ENCODE measurements around the gene HELT.

HELT gene

DNA sequence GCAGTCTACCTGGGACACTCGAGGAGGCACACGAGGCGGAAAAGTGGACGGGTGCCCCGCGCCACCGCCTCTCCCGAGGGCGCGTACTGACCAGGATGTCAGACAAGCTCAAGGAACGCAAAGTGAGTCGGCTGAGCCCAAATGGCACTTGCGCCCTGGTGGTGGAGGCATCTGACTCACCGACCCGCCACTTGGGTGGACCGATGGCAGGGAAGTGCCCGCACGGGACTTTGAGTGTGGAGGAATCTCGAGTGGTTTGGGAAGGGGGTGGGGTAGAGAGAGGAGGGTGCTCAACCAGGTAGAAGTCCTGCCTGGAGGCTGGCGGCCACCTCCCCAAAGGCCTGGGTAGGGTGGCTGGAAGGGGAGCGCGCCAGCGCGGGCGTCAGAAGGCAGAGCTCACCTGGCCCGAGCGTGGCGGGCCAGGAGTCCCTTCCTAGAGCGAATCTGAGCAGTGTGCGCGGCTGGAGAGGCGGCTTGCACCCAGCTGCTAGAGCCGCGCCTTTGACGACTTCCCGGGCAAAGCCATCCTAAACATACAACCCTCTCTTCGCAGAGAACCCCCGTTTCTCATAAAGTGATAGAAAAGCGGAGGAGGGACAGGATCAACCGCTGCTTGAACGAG lies 655 bp downstream of the HELT start:
- Histone ChIP-seq H3K27ac (ENCODE audit: extremely low read depth, low read depth, low read length) (peak overlapping the region; percentile 9; the same call in 1 of the 2 replicates), H3K4me1 (ENCODE audit: control insufficient read depth, insufficient read depth, low read length) (peaks cover 4% of the 10 kb centered on the region), H3K9me3 (ENCODE audit: control insufficient read depth, insufficient read depth, low read depth, low read length) (no peaks in the 10 kb centered on the region), H3K36me3 (ENCODE audit: control insufficient read depth in 2 of 2, insufficient read depth in 1 of 2, low read length in 2 of 2) (no peaks in the 10 kb centered on the region), H3K4me3 (ENCODE audit: low read depth, low read length) (peak overlapping the region; percentile 38; the same call in 1 of the 2 replicates)
- CTCF ChIA-PET, result interaction anchor here (0.6 to 1.2 kb wide), 6 partner anchors 11 to 782 kb away, joined by 3 read pairs; no protein-coding TSS in a partner anchor
- TF ChIP-seq SETDB1 (IDR thresholded peaks at IDR 0.05; ENCODE audit: insufficient read length, low read length) (peak; percentile 1), OSR2 (tag by site-specific recombination; IDR thresholded peaks at IDR 0.05) (no peak), ZNF184 (tag by site-specific recombination; IDR thresholded peaks at IDR 0.05) (no peak), ZNF394 (tag by site-specific recombination; IDR thresholded peaks at IDR 0.05; ENCODE audit: borderline replicate concordance) (no peak)
- POLR2A ChIA-PET, result interaction anchor here (1.6 kb wide), 1 partner anchor 285 kb away, joined by 4 read pairs; the partner anchor contains the start of gene CENPU

- Histone ChIP-seq H3K36me3 (ENCODE audit: control insufficient read depth in 2 of 2, insufficient read depth in 1 of 2, low read length in 2 of 2) (no peaks in the 10 kb centered on the region), H3K9me3 (ENCODE audit: control insufficient read depth, insufficient read depth, low read depth, low read length) (no peaks in the 10 kb centered on the region), H3K4me3 (ENCODE audit: low read depth, low read length) (peak overlapping the region; percentile 38), H3K4me1 (ENCODE audit: control insufficient read depth, insufficient read depth, low read length) (peaks cover 4% of the 10 kb centered on the region), H3K27ac (ENCODE audit: extremely low read depth, low read depth, low read length) (peak overlapping the region; percentile 34; the same call in 1 of the 2 replicates)
- ChIA-PET CTCF (interaction anchor here (0.6 to 1.2 kb wide), 3 partner anchors 165 to 781 kb away, joined by 3 read pairs; no protein-coding TSS in a partner anchor), POLR2A (interaction anchor here (0.7 to 1.6 kb wide), 3 partner anchors 90 to 926 kb away, joined by 3 to 5 read pairs (median 4); partner anchors contain the start of gene CENPU)
- TF ChIP-seq, protein P1, sequence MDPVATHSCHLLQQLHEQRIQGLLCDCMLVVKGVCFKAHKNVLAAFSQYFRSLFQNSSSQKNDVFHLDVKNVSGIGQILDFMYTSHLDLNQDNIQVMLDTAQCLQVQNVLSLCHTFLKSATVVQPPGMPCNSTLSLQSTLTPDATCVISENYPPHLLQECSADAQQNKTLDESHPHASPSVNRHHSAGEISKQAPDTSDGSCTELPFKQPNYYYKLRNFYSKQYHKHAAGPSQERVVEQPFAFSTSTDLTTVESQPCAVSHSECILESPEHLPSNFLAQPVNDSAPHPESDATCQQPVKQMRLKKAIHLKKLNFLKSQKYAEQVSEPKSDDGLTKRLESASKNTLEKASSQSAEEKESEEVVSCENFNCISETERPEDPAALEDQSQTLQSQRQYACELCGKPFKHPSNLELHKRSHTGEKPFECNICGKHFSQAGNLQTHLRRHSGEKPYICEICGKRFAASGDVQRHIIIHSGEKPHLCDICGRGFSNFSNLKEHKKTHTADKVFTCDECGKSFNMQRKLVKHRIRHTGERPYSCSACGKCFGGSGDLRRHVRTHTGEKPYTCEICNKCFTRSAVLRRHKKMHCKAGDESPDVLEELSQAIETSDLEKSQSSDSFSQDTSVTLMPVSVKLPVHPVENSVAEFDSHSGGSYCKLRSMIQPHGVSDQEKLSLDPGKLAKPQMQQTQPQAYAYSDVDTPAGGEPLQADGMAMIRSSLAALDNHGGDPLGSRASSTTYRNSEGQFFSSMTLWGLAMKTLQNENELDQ (tag by site-specific recombination; IDR thresholded peaks at IDR 0.05; ENCODE audit: low read depth), result no peak
- TF ChIP-seq SP2 (tag by site-specific recombination; IDR thresholded peaks at IDR 0.05) (peak; percentile 65), ZNF561 (tag by site-specific recombination; IDR thresholded peaks at IDR 0.05; ENCODE audit: borderline replicate concordance) (no peak), GLI4 (tag by site-specific recombination; IDR thresholded peaks at IDR 0.05) (no peak), KLF9 (tag by site-specific recombination; IDR thresholded peaks at IDR 0.05; ENCODE audit: low read depth) (peak; percentile 56), ZNF404 (tag by site-specific recombination; IDR thresholded peaks at IDR 0.05) (no peak), ZNF791 (tag by site-specific recombination; IDR thresholded peaks at IDR 0.05) (no peak), ZNF600 (tag by site-specific recombination; IDR thresholded peaks at IDR 0.05) (no peak), ZNF202 (tag by site-specific recombination; IDR thresholded peaks at IDR 0.05; ENCODE audit: borderline replicate concordance) (no peak), KLF1 (tag by site-specific recombination; IDR thresholded peaks at IDR 0.05) (peak; percentile 83), ZBTB20 (tag by site-specific recombination; IDR thresholded peaks at IDR 0.05) (peak; percentile 37; the same call in 1 of the 2 replicates), HOXD13 (CRISPR knock-in tag; IDR thresholded peaks at IDR 0.05; ENCODE audit: borderline replicate concordance) (no peak)
- TF ChIP-seq, protein P2, sequence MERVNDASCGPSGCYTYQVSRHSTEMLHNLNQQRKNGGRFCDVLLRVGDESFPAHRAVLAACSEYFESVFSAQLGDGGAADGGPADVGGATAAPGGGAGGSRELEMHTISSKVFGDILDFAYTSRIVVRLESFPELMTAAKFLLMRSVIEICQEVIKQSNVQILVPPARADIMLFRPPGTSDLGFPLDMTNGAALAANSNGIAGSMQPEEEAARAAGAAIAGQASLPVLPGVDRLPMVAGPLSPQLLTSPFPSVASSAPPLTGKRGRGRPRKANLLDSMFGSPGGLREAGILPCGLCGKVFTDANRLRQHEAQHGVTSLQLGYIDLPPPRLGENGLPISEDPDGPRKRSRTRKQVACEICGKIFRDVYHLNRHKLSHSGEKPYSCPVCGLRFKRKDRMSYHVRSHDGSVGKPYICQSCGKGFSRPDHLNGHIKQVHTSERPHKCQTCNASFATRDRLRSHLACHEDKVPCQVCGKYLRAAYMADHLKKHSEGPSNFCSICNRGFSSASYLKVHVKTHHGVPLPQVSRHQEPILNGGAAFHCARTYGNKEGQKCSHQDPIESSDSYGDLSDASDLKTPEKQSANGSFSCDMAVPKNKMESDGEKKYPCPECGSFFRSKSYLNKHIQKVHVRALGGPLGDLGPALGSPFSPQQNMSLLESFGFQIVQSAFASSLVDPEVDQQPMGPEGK (tag by site-specific recombination; IDR thresholded peaks at IDR 0.05), result peak; percentile 17; the same call in 1 of the 2 replicates
- TF ChIP-seq, protein P3, sequence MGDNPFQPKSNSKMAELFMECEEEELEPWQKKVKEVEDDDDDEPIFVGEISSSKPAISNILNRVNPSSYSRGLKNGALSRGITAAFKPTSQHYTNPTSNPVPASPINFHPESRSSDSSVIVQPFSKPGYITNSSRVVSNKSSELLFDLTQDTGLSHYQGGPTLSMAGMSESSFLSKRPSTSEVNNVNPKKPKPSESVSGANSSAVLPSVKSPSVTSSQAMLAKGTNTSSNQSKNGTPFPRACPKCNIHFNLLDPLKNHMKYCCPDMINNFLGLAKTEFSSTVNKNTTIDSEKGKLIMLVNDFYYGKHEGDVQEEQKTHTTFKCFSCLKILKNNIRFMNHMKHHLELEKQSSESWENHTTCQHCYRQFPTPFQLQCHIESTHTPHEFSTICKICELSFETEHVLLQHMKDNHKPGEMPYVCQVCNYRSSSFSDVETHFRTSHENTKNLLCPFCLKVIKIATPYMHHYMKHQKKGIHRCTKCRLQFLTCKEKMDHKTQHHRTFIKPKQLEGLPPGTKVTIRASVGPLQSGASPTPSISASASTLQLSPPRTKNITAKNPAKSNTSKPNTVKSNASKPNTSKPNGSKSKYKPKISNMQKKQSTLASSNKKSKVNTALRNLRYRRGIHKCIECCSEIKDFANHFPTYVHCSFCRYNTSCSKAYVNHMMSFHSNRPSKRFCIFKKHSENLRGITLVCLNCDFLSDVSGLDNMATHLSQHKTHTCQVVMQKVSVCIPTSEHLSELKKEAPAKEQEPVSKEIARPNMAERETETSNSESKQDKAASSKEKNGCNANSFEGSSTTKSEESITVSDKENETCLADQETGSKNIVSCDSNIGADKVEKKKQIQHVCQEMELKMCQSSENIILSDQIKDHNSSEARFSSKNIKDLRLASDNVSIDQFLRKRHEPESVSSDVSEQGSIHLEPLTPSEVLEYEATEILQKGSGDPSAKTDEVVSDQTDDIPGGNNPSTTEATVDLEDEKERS (tag by site-specific recombination; IDR thresholded peaks at IDR 0.05), result no peak
Observed at GRCh38 chr4:185019456-185020292, 1.4 kb downstream of the HELT start.

Measured in HEK293 (cell line).